Measurements from ENCODE around the gene BST1. TPM values are rescaled to one million over a fixed set of nuclear protein-coding genes. Genes with fewer than 3 reads are reported as not detected.

Gene BST1
- polyA plus RNA-seq, 1 donor (not counting 4 experiments of a cell fraction or from before 2014, with no cell fraction given) = 1.2 TPM

- Histone ChIP-seq H3K9ac (ENCODE audit: control insufficient read depth, extremely low read depth, insufficient read depth, low read length) (no peak overlapping the region), H3K27me3 (ENCODE audit: control insufficient read depth, extremely low read depth, insufficient read depth, low read length) (no peaks in the 10 kb centered on the region), H3K27ac (ENCODE audit: control insufficient read depth, insufficient read depth, low read length) (no peak overlapping the region), H3K4me3 (ENCODE audit: control insufficient read depth in 2 of 3, extremely low read depth in 1 of 3, insufficient read depth in 2 of 3, low read depth in 1 of 3, low read length in 3 of 3) (no peak overlapping the region), H3K4me1 (ENCODE audit: control insufficient read depth, extremely low read depth, insufficient read depth, low read length) (peaks cover 45% of the 10 kb centered on the region), H3K9me1 (ENCODE audit: control insufficient read depth, extremely low read depth, insufficient read depth, low read length) (no peaks in the 10 kb centered on the region), H3K79me2 (ENCODE audit: control insufficient read depth, insufficient read depth, low read length) (peaks cover 84% of the 10 kb centered on the region), H3K9me3 (ENCODE audit: control insufficient read depth, low read depth, low read length) (no peaks in the 10 kb centered on the region), H3K4me2 (ENCODE audit: control insufficient read depth, extremely low read depth, insufficient read depth, low read depth, low read length) (no peak overlapping the region), H2AFZ (ENCODE audit: control insufficient read depth, low read length) (no peak overlapping the region), H3K36me3 (ENCODE audit: control insufficient read depth in 2 of 2, extremely low read depth in 1 of 2, insufficient read depth in 2 of 2, low read length in 2 of 2) (peaks cover 0 to 8% of the 10 kb centered on the region in 2 experiments), H4K20me1 (ENCODE audit: control insufficient read depth, extremely low read depth, insufficient read depth, low read length) (no peaks in the 10 kb centered on the region)
- FAIRE-seq (no peak), DNase-seq (ENCODE audit: low read depth, low spot score) (no peak)
- dilution Hi-C loops (cut with MboI; ENCODE audit: extremely low pct_ligation_motif_present, low sequenced_read_pairs) = no loop called here
- TF ChIP-seq, protein P1, sequence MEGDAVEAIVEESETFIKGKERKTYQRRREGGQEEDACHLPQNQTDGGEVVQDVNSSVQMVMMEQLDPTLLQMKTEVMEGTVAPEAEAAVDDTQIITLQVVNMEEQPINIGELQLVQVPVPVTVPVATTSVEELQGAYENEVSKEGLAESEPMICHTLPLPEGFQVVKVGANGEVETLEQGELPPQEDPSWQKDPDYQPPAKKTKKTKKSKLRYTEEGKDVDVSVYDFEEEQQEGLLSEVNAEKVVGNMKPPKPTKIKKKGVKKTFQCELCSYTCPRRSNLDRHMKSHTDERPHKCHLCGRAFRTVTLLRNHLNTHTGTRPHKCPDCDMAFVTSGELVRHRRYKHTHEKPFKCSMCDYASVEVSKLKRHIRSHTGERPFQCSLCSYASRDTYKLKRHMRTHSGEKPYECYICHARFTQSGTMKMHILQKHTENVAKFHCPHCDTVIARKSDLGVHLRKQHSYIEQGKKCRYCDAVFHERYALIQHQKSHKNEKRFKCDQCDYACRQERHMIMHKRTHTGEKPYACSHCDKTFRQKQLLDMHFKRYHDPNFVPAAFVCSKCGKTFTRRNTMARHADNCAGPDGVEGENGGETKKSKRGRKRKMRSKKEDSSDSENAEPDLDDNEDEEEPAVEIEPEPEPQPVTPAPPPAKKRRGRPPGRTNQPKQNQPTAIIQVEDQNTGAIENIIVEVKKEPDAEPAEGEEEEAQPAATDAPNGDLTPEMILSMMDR (optimal IDR thresholded peaks at IDR 0.05 in 1 of 3, IDR thresholded peaks at IDR 0.05 in 1 of 3, conservative IDR thresholded peaks at IDR 0.05 in 1 of 3; ENCODE audit: extremely low read depth in 1 of 3, insufficient read depth in 2 of 3, low read length in 3 of 3) = no peak
- TF ChIP-seq EZH2 (IDR thresholded peaks at IDR 0.05; ENCODE audit: low read length) = no peak
Measured at GRCh38 chr4:15674046-15674445, 28.8 kb upstream of the BST1 start.

DNA sequence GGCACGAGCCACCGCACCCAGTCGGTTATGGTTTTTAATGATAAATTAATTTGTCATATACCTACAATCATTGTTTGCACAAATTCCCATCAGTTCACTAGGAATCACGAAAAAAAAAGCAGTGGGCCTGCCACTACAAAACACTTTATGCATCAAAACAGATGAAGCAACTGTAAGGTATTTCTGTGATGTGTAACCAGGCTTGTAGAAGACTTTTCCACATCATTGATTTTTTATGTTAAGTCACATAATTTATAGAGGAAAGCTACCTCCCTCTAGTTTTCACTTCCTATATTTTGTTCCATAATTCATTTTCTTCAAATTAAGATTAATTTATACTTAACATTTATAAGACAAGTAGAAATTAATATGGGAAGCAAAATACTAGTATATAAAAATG lies 27.9 kb upstream of the BST1 start:
- FAIRE-seq = no peak
- H3K4me2 ChIP-seq (ENCODE audit: control insufficient read depth, extremely low read depth, insufficient read depth, low read depth, low read length) = no peak overlapping the region

More for the DNA sequence above, 27.9 kb upstream of the BST1 start:
- H3K9me1 ChIP-seq (ENCODE audit: control insufficient read depth, extremely low read depth, insufficient read depth, low read length) = no peaks in the 10 kb centered on the region
- H3K9me3 ChIP-seq (ENCODE audit: control insufficient read depth, low read depth, low read length) = no peaks in the 10 kb centered on the region
- dilution Hi-C loops (cut with MboI; ENCODE audit: extremely low pct_ligation_motif_present, low sequenced_read_pairs) = no loop called here
- H4K20me1 ChIP-seq (ENCODE audit: control insufficient read depth, extremely low read depth, insufficient read depth, low read length) = no peaks in the 10 kb centered on the region
- H3K9ac ChIP-seq (ENCODE audit: control insufficient read depth, extremely low read depth, insufficient read depth, low read length) = no peak overlapping the region
- TF ChIP-seq EZH2 (IDR thresholded peaks at IDR 0.05; ENCODE audit: low read length) = no peak
- TF ChIP-seq, protein P1 (optimal IDR thresholded peaks at IDR 0.05 in 1 of 3, IDR thresholded peaks at IDR 0.05 in 1 of 3, conservative IDR thresholded peaks at IDR 0.05 in 1 of 3; ENCODE audit: extremely low read depth in 1 of 3, insufficient read depth in 2 of 3, low read length in 3 of 3) = no peak
- H2AFZ ChIP-seq (ENCODE audit: control insufficient read depth, low read length) = no peak overlapping the region
- H3K27ac ChIP-seq (ENCODE audit: control insufficient read depth, insufficient read depth, low read length) = no peak overlapping the region
- H3K27me3 ChIP-seq (ENCODE audit: control insufficient read depth, extremely low read depth, insufficient read depth, low read length) = no peaks in the 10 kb centered on the region
- H3K4me3 ChIP-seq (ENCODE audit: control insufficient read depth in 2 of 3, extremely low read depth in 1 of 3, insufficient read depth in 2 of 3, low read depth in 1 of 3, low read length in 3 of 3) = no peak overlapping the region
- DNase-seq (ENCODE audit: low read depth, low spot score) = no peak
- H3K4me1 ChIP-seq (ENCODE audit: control insufficient read depth, extremely low read depth, insufficient read depth, low read length) = peaks cover 51% of the 10 kb centered on the region
- peaks cover 89% of the 10 kb centered on the region for H3K79me2 ChIP-seq (ENCODE audit: control insufficient read depth, insufficient read depth, low read length)
- H3K36me3 ChIP-seq (ENCODE audit: control insufficient read depth in 2 of 2, extremely low read depth in 1 of 2, insufficient read depth in 2 of 2, low read length in 2 of 2) = peaks cover 0 to 12% of the 10 kb centered on the region in 2 experiments
